ENCODE measurements around the gene PLA2G15.

Gene PLA2G15

DNA sequence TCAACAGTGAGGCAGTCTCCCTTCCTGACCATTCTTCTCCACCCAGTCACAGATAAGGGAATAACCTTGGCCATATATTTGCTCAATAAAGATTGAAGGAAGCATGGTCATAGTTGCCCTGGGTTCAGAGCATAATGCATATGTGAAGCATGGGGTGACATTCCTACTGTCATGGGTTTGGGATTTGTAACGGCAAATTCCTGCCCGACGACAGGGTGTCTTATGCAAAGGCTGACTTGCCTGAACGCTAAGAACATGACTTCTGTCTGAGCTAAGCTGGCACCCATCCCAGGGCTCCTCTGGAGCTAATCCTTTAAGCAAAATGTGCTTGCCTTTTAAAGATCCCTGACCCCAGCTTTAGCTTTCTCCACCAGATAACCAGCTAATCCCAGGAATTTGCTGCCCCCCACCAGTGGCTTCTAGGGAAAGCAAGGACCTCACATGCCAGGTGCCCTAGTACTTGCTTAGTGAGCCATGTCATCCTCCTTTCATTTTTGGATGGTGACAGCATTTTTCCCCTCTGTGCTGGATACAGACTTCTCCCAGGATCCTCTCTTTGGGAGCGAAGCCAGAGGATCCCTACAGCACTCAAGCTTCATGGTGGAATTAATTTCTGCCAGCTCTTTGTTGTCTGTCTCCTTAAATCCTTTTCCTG is 53.9 kb downstream of the PLA2G15 start:
- DNase-seq (ENCODE audit: low spot score): no peak

DNA sequence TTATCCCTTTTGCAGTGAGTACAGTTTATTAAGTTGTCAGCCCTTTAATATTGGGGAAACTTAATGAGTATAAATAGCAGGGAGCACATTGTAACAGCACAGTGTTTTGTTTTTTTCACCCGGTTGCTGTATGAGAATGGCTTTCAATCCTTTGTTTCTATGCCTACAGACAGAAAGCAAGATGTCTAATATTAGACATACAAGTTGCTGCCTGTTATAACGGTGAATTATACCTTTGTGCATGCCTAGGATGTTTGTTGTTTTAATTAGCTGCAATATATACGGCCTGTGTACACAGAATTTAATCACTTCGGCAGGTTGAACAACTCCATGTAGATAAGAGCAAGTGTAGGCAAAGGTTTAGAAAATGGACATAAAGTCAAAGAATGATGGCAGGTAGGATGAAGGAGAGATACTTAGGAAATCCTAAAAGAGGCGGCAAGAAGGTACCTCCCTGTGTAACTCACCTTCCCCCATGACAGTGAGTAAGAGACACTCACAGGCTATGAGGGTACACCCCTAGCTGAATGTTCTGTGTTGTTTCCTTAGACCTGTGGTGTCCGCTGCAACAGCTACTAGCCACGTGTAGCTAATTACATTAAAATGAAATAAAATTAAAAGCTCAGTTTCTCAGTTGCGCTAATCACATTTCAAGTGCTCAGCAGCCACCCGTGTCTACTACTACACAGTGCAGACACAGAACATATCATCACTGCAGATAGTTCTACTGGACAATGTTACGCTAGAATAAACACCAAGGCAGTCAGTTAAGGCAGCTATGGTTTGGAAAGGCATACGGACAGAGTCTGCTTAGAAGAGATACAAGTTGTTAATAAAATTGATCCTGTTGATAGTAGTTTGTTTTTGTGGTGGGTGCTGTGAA is 54.6 kb downstream of the PLA2G15 start:
- no peak for DNase-seq (ENCODE audit: low spot score)

DNA sequence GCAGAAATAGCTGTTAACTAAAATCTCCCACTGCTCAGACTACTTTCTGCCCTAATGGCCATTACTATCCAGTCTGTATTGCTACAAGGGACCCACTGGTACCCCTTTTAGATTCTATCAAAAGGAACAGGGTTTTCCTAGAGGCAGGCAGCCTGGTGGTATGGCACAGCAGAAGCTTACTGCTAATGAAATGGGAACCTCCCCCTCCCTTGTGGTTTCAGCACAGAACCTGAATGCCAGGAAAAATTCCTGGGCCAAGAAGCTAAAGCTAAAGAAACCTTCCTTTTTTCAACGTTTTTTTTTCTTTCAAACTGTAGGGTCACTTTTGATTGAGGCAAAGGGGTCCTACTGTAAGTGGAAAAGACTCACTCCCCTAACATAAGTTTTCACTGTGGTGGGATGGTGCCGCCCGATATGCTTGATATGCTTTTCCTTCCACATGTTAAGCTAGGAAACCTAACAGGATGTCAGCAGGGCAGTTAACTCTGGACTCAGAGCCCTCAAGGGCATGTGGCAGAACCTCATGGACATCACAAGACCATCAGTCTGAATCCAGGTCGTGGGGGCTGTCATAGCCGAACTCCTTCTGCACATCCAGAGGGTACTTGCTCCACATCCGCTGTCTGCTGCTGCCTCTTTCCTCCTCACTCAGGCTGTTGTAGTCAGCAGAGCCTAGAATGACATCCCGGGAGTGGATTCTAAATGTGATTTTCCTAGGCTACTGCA is 55.7 kb downstream of the PLA2G15 start:
- DNase-seq (ENCODE audit: low spot score): no peak

DNA sequence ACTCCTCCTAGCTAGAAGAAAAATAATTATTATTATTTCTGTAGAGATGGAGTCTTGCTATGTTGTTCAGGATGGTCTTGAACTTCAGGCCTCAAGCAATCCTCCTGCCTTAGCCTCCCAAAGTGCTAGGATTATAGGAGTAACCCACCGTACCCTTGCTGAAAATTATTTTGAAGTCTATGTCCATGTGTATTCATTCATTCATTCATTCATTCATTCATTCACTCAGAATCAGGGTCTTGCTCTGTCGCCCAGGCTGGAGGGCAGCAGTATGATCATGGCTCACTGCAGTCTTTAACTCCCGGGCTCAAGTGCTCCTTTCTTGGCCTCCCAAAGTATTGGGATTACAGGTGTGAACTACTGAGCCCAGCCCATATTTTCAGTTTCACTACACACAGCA is 61.5 kb downstream of the PLA2G15 start:
- DNase-seq (ENCODE audit: low spot score): no peak

DNA sequence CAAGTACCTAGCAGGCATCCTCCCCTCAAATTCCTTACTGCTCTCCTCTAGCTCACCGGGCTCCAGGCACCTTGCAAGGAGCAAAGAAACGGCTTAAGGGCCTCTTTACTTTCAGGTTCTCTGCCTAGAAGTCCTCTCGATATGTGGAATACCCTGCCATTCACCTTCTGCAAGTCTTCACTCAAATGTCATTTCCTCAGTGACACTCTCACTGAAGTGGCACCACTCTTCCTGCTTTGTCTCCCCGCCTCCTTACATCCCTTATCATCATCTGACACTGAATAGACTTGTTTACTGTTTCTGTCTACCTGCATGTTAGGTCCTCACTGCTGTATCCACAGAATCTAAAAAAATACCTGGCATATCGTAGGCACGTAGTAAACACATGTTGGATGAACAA is 64.6 kb downstream of the PLA2G15 start:
- DNase-seq (ENCODE audit: low spot score): no peak

DNA sequence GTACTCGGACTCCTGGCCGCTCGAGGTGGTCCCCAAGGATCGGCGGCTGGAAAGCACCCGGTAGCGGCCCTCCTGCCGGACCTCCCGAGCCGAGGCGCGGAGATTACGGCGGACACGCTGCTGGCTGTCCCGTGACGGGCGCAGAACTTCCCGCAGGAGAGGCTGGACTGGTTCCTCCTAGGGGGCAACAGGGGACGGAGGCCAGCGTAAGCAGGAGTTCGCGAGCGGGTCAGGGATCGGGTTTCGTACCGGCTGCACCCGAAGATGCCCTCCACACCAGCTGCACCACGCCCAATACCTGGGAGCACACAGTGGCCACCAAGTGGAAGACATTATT is 65.2 kb downstream of the PLA2G15 start:
- no peak for DNase-seq (ENCODE audit: low spot score)

Measured in HuH-7 (cell line).